ENCODE data around the gene STYX. TPM values are rescaled to one million over a fixed set of nuclear protein-coding genes. Genes with fewer than 3 reads are reported as not detected.

STYX gene
- total RNA-seq, 1 experiment from 2014 or later: 22.8 TPM

DNA sequence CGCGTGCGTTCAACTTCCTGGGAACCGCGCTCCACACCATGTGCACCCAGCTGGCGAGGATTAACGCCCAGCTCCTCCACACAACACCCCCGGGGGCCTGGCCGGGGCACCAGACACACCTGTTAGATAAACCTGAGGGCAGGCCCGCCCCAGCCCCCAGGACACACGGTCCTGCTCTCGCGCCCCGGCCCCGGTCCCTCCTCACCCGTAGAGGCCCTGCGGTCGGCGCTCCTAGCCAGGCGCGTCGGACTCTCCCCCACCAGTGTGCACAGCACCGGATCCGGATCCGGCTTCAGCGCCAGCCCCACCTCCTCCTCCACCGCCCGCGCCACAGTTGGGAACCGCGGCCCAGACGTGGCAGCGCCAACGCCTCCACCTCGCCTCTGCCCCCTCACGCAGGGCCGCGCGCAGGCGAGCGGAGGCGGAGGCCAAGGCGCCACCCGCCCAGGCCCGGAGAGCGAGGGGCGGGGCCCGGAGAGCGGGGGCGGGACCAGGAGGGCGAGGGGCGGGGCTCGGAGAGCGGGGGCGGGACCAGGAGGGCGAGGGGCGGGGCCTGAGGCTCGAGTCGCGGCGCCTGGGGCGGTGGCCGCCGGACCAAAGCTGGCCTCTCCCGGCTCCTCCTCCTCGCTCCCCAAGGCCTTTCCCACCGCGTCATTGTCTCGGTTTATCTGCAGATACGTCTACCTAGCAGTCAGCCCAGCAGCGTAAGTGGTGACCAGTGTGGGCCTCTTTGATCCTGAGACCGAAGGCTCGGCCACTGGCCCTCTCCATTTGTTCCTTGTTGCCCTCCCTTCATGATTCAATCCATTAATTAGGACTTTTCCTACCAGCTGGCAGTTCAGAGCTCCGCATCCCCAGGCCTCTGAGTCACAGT is 61.5 kb downstream of the STYX start, which contains the start of gene GNPNAT1:
Gene GNPNAT1 (minus strand): TSS at position 385 of the 874 bp plus-strand sequence. CDS start 6,957 bp downstream, outside the sequence.
- ATAC-seq (peak; percentile 90), DNase-seq (ENCODE audit: low spot score) (peak; percentile 88)
- CTCF ChIA-PET: interaction anchor here (0.6 to 2.2 kb wide), 5 partner anchors 11 to 533 kb away, joined by 3 to 12 read pairs (median 3); no protein-coding TSS in a partner anchor
- Mint-ChIP-seq H3K9me3 (peaks cover 2% of the 10 kb centered on the region; the same call in 1 of the 2 replicates), H3K27ac (peak within 1 kb of the TSS; percentile 99), H3K4me1 (peaks cover 22% of the 10 kb centered on the region), H3K27me3 (ENCODE audit: low read depth) (no peaks in the 10 kb centered on the region), H3K4me3 (peak within 1 kb of the TSS; percentile 91), H3K36me3 (peaks cover 5% of the 10 kb centered on the region; the same call in 1 of the 2 replicates)
- POLR2A ChIA-PET: interaction anchor here (0.5 to 2.5 kb wide), 6 partner anchors 22 to 239 kb away, joined by 3 to 19 read pairs (median 4); partner anchors contain the start of genes GPR137C, STYX and TXNDC16
- TF ChIP-seq, protein P1, sequence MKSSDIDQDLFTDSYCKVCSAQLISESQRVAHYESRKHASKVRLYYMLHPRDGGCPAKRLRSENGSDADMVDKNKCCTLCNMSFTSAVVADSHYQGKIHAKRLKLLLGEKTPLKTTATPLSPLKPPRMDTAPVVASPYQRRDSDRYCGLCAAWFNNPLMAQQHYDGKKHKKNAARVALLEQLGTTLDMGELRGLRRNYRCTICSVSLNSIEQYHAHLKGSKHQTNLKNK (CRISPR knock-in tag; IDR thresholded peaks at IDR 0.05): no peak
- TF ChIP-seq IRF2 (CRISPR knock-in tag; IDR thresholded peaks at IDR 0.05; ENCODE audit: borderline replicate concordance, low read depth) (no peak), OVOL2 (CRISPR knock-in tag; IDR thresholded peaks at IDR 0.05; ENCODE audit: borderline replicate concordance) (no peak), SMAD4 (CRISPR knock-in tag; IDR thresholded peaks at IDR 0.05) (no peak), GABPB1 (CRISPR knock-in tag; IDR thresholded peaks at IDR 0.05) (0 out of 2 replicates have a peak, but pooled peaks have one; percentile 9), CREM (CRISPR knock-in tag; IDR thresholded peaks at IDR 0.05) (no peak; the same call in 1 of the 2 replicates), HMGA2 (CRISPR knock-in tag; IDR thresholded peaks at IDR 0.05) (no peak), PRRX2 (CRISPR knock-in tag; IDR thresholded peaks at IDR 0.05) (no peak), HMGXB4 (CRISPR knock-in tag; IDR thresholded peaks at IDR 0.05) (peak; percentile 41; the same call in 1 of the 2 replicates), FOXJ3 (CRISPR knock-in tag; IDR thresholded peaks at IDR 0.05; ENCODE audit: borderline replicate concordance) (no peak), TEAD1 (CRISPR knock-in tag; IDR thresholded peaks at IDR 0.05) (no peak; the same call in 1 of the 2 replicates), RELA (CRISPR knock-in tag; IDR thresholded peaks at IDR 0.05; ENCODE audit: borderline replicate concordance) (no peak), ZNF317 (CRISPR knock-in tag; IDR thresholded peaks at IDR 0.05; ENCODE audit: borderline replicate concordance, low read depth) (no peak), EMX1 (CRISPR knock-in tag; IDR thresholded peaks at IDR 0.05) (no peak), E2F5 (CRISPR knock-in tag; IDR thresholded peaks at IDR 0.05) (peak; percentile 46; the same call in 1 of the 2 replicates), PREB (CRISPR knock-in tag; IDR thresholded peaks at IDR 0.05; ENCODE audit: borderline replicate concordance) (no peak), ZNF219 (CRISPR knock-in tag; IDR thresholded peaks at IDR 0.05; ENCODE audit: borderline replicate concordance) (peak; percentile 83; the same call in 1 of the 2 replicates), SMAD3 (CRISPR knock-in tag; IDR thresholded peaks at IDR 0.05; ENCODE audit: borderline replicate concordance) (0 out of 2 replicates have a peak, but pooled peaks have one; percentile 46)
- TF ChIP-seq, protein P2, sequence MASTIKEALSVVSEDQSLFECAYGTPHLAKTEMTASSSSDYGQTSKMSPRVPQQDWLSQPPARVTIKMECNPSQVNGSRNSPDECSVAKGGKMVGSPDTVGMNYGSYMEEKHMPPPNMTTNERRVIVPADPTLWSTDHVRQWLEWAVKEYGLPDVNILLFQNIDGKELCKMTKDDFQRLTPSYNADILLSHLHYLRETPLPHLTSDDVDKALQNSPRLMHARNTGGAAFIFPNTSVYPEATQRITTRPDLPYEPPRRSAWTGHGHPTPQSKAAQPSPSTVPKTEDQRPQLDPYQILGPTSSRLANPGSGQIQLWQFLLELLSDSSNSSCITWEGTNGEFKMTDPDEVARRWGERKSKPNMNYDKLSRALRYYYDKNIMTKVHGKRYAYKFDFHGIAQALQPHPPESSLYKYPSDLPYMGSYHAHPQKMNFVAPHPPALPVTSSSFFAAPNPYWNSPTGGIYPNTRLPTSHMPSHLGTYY (CRISPR knock-in tag; IDR thresholded peaks at IDR 0.05): no peak
- TF ChIP-seq, protein P3, sequence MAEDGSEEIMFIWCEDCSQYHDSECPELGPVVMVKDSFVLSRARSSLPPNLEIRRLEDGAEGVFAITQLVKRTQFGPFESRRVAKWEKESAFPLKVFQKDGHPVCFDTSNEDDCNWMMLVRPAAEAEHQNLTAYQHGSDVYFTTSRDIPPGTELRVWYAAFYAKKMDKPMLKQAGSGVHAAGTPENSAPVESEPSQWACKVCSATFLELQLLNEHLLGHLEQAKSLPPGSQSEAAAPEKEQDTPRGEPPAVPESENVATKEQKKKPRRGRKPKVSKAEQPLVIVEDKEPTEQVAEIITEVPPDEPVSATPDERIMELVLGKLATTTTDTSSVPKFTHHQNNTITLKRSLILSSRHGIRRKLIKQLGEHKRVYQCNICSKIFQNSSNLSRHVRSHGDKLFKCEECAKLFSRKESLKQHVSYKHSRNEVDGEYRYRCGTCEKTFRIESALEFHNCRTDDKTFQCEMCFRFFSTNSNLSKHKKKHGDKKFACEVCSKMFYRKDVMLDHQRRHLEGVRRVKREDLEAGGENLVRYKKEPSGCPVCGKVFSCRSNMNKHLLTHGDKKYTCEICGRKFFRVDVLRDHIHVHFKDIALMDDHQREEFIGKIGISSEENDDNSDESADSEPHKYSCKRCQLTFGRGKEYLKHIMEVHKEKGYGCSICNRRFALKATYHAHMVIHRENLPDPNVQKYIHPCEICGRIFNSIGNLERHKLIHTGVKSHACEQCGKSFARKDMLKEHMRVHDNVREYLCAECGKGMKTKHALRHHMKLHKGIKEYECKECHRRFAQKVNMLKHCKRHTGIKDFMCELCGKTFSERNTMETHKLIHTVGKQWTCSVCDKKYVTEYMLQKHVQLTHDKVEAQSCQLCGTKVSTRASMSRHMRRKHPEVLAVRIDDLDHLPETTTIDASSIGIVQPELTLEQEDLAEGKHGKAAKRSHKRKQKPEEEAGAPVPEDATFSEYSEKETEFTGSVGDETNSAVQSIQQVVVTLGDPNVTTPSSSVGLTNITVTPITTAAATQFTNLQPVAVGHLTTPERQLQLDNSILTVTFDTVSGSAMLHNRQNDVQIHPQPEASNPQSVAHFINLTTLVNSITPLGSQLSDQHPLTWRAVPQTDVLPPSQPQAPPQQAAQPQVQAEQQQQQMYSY (CRISPR knock-in tag; IDR thresholded peaks at IDR 0.05): no peak
- TF ChIP-seq, protein P4, sequence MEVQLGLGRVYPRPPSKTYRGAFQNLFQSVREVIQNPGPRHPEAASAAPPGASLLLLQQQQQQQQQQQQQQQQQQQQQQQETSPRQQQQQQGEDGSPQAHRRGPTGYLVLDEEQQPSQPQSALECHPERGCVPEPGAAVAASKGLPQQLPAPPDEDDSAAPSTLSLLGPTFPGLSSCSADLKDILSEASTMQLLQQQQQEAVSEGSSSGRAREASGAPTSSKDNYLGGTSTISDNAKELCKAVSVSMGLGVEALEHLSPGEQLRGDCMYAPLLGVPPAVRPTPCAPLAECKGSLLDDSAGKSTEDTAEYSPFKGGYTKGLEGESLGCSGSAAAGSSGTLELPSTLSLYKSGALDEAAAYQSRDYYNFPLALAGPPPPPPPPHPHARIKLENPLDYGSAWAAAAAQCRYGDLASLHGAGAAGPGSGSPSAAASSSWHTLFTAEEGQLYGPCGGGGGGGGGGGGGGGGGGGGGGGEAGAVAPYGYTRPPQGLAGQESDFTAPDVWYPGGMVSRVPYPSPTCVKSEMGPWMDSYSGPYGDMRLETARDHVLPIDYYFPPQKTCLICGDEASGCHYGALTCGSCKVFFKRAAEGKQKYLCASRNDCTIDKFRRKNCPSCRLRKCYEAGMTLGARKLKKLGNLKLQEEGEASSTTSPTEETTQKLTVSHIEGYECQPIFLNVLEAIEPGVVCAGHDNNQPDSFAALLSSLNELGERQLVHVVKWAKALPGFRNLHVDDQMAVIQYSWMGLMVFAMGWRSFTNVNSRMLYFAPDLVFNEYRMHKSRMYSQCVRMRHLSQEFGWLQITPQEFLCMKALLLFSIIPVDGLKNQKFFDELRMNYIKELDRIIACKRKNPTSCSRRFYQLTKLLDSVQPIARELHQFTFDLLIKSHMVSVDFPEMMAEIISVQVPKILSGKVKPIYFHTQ (CRISPR knock-in tag; IDR thresholded peaks at IDR 0.05): no peak
- TF ChIP-seq, protein P5, sequence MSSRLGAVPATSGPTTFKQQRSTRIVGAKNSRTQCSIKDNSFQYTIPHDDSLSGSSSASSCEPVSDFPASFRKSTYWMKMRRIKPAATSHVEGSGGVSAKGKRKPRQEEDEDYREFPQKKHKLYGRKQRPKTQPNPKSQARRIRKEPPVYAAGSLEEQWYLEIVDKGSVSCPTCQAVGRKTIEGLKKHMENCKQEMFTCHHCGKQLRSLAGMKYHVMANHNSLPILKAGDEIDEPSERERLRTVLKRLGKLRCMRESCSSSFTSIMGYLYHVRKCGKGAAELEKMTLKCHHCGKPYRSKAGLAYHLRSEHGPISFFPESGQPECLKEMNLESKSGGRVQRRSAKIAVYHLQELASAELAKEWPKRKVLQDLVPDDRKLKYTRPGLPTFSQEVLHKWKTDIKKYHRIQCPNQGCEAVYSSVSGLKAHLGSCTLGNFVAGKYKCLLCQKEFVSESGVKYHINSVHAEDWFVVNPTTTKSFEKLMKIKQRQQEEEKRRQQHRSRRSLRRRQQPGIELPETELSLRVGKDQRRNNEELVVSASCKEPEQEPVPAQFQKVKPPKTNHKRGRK (CRISPR knock-in tag; IDR thresholded peaks at IDR 0.05; ENCODE audit: borderline replicate concordance): no peak
